Head of caudate nucleus (tissue), 42 donors: ENCODE results near the gene AMOTL2.

Experiments
- DNase-seq, 42 donors: peaks; one replicate each; pipeline versions ENCODE4 v3.0.0 to v3.0.0-alpha.2; 2020 to 2021; ENCODE audit warnings: mixed read lengths in 7 of 42
- intact Hi-C: fragments of 100-400 bp; cut with DNase I; formaldehyde crosslinking; loops from one replicate; pipeline ENCODE4 v1.15.0; 2022

Gene AMOTL2

DNA sequence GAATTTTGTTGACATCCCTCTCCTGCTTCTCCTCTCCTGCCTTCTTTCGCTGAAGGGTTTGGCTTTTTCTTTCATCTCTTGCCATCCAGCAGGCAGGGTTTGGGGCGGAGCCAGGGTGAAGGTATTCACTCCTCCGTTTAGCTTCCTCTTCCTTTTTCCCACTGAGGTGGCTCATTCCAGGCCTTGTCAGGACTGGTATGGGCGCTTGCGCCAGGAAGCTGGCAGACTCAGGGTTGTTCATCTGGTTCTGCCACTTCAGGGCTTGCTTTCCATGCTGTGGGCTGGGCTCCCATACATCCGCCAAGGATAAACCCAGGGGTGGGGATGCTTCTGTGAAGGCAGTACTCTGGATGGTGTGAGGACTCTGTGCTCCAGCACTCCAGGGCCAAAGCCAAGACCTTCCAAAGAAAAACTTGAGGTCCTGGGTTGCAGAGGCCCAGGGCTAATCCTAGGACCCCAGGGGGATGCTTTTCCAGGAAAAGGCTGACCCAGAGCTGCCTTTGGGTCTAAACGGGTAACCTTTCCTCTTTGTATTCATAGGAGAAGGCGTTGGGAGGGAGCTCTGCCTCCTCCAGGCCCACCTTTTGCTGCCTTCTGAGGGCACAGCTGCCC, 7.7 kb upstream of the AMOTL2 start:
- intact Hi-C loops: no loop called here
- DNase-seq: peak in 2 of 42 donors; percentile 8 to 38

DNA sequence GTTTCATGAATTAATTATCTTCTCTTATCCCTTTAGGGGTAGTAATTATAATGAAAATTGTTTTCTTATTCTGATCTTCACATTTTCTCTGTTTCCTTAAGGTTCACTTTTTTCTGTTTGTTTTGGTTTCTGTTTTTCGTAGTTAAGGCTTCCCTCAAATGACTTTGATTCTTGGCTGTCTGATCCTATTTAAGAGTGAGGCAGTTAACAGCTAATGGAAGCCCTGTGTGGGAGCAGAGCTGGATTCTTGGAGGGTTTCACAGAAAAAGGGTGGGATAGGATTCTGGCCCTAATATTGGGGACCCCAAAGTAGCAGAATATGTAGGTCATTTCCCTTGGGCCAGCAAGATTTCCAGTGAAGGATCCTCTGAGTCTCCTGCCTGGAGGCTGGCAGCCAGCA, 6.8 kb upstream of the AMOTL2 start:
- no peak for DNase-seq
- intact Hi-C loops: no loop called here

DNA sequence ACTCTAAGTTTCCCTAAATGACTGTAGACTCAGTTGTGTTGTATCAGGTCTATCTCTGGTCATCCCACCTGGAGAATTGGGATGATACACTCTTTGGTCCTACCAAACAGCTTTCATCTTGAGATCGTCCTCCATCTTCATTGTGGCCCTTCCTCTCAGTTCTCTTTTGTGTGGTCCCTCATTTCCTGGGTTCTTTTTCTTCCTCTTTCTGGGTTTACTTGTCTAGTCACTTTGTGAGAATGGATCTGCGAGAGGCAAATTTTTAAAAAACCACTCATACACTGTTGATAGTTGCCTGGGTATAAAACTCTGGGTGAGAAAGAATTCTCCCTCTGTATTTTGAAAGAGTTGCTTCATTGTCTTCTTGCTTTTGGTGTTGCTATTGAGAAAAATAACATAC, 6.0 kb upstream of the AMOTL2 start:
- intact Hi-C loops: no loop called here
- no peak for DNase-seq

DNA sequence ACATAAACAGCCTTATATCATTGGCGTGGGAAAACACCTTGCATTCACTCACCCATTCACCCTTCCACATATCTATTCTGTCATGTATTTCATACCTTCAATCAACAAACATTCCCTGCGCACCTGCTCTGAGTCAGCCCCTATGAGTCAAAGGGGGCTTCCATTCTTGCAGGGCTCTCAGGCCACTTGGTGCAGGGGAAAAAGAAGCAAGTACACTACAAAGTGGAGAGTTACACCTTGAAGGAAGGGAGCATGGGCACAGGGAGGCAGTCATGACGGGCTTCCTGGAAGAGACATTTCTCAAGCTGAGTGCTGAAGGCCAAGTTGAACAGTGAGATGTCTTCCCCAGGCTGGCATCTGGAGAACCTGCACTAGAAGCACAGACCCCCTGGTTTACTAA, 4.6 kb upstream of the AMOTL2 start:
- no peak for DNase-seq
- intact Hi-C loops: loop anchor here (5.0 kb wide), 1 partner anchor 68 kb away; no protein-coding TSS in a partner anchor

DNA sequence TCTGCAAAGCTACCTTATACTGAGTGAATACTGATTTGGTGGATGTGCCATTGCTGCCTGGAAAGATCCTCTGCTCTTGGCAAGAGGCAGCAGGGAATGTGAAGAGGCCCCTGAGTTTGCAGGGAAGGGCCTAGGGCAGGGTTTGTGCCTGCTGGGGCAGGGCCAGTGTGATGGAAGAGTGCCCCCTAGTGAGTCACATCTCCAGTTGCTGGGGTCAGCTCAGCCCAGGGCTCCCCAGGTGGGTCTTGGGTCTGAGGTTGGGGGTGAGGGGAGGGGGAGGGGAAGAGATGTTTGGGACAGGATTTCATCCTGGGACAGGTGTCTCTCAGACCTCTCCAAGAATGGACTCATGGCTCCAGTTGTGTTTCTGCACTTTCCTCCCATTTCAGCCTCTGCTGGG, 4.1 kb upstream of the AMOTL2 start:
- DNase-seq: peak in 35 of 42 donors; percentile 43 to 88 (median 65)
- intact Hi-C loops: loop anchor here (5.0 kb wide), 1 partner anchor 69 kb away; no protein-coding TSS in a partner anchor

DNA sequence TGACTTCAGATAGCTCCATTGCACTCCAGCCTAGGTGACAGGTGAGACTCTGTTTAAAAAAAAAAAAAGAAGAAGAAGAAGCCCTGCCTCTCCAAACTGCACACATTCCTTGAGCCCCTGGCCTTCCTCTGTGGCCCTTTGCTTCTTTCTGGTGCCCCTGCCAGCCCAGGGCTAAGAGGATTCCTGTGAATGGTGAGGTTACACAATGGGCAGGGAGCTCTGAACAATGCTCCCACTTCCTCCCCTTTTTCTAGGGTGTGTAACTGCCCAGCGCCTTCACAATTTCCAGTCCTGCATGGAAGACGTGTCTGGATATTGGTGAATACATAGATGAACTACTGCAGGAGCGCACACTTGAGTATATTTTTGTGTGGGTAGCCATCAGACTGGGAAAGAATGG, 3.6 kb upstream of the AMOTL2 start:
- intact Hi-C loops: loop anchor here (5.0 kb wide), 1 partner anchor 69 kb away; no protein-coding TSS in a partner anchor
- DNase-seq: peak in 2 of 42 donors; percentile 2 to 23

DNA sequence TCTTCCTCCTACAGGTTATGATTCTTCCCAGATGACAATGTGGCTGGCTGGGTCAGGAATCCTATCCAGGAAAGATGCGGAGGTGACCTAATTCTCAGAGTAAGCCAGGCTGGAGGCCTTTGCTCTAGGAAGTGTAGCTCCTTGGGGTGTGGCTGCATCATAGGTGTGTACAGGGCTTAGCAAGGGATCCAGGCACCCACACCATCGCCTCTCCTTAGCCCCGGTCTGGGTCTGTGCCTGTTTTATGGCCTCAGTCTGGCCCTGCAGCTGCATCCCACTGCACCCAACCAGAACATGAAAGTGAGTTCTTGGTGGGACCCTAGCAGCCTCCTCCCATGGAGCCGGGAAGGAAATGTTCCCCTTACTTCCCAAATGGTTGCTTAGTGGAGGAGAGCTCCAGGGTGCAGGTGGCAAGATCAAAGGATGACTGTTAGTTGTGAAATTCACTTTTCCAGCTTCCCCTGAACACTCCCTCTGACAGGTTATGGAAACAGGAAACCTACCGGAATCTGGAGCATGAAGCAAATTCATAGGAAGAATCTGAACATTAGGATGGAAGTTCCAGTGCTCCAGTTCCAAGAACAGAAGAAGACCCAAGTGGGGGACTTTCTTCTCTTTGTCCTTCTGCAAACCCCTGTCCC, 2.7 kb upstream of the AMOTL2 start:
- peak in 5 of 42 donors; percentile 5 to 32 (median 28) for DNase-seq
- intact Hi-C loops: loop anchor here (5.0 kb wide), 1 partner anchor 70 kb away; no protein-coding TSS in a partner anchor

DNA sequence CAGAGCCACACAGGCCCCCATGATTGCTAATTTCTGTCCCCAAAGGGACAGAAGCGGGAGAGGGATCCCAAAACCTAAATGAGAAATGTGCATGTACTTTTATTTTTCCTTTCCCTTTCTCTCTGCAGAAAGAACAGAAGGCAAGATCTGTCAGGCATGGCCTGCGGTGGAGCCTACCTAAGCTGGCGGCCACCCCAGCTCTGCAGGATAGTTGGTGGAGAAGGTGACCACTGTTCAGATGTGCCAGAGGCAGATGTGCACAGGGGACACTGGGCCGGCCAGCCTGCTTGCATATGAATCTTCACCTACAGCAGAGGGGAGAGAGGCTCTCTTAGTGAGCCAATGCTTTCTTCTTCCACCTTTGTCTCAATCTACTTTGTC, 2.1 kb upstream of the AMOTL2 start:
- intact Hi-C loops: loop anchor here (5.0 kb wide), 1 partner anchor 71 kb away; no protein-coding TSS in a partner anchor
- peak in 5 of 42 donors; percentile 5 to 39 (median 27) for DNase-seq

DNA sequence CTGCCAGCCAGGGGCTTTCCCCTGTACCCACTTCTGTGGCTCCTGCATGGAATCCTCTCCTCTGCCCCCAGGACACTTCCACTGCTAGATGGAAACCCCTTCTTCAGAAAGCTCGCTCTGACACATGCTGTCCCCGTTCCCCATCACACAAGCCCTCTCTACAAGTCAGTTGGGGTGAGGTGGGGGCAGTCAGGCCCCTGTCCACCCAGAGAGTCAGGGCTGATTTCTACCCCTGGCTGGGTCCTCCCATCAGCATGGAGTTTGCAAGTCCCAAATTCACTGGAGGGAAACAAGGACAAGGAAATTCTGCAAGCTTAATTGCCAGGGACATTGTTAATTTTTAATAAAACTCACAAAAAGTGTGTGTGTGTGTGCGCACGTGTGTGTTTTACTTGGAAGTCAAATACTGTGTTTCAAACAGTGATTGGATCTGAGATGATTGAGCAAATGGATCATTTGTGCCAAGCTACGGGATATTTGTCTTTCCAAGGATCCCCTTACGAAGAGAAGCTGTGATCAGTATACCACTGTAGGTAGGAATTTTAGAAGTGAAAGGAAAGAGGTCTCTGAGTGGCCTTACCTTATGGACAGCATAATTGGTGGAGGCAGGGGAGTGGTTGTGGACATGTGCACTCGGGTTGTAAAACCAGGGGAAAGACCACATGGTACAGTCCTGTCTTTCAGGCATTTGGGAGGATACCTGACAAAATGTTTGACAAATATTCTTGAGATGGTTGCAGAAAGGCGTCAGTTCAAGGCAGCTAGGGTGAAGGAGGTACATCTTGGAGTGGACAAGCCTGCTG, 1.5 kb upstream of the AMOTL2 start:
- intact Hi-C loops: loop anchor here (5.0 kb wide), 1 partner anchor 72 kb away; no protein-coding TSS in a partner anchor
- peak in 9 of 42 donors; percentile 6 to 34 (median 26) for DNase-seq

DNA sequence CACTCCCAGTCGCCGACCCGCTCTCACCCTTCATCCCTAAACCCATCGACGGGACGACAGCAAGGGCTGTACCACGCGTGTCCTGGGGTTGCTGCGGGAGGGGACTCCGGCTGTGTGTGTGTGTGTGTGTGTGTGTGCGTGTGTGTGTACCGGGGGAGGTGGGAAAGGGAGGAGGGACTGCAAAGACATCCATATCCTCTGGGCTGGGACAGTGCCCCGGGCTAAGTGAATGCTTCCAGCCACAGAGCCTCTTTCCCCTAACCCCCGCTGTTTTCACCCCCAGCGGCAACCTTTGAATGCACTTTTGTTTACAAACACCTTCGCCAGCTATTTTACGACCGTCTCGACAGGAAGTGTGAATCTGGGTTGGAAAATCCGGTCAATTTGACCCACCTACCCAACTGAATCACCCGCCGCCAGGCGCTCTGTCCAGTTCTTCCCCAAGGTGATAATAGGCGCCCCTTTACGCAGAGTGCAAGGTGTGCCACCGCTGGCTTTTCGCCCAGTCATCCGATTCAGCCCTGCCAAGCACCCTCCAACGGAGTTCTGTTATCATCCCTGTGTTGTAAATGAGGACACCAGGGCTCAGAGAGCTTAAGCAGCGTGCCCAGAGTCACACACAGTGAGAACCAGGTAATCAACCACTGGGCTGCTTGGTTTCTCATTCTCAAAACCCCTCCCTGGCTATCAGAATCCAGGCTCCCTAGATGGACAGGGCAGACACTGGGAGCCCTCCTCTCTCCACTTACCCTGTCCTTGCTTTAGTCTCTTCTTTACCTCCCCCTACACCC, 739 bp upstream of the AMOTL2 start:
- intact Hi-C loops: loop anchor here (5.0 kb wide), 2 partner anchors 32 to 72 kb away; no protein-coding TSS in a partner anchor
- DNase-seq: peak in 8 of 42 donors; percentile 12 to 56 (median 34)

DNA sequence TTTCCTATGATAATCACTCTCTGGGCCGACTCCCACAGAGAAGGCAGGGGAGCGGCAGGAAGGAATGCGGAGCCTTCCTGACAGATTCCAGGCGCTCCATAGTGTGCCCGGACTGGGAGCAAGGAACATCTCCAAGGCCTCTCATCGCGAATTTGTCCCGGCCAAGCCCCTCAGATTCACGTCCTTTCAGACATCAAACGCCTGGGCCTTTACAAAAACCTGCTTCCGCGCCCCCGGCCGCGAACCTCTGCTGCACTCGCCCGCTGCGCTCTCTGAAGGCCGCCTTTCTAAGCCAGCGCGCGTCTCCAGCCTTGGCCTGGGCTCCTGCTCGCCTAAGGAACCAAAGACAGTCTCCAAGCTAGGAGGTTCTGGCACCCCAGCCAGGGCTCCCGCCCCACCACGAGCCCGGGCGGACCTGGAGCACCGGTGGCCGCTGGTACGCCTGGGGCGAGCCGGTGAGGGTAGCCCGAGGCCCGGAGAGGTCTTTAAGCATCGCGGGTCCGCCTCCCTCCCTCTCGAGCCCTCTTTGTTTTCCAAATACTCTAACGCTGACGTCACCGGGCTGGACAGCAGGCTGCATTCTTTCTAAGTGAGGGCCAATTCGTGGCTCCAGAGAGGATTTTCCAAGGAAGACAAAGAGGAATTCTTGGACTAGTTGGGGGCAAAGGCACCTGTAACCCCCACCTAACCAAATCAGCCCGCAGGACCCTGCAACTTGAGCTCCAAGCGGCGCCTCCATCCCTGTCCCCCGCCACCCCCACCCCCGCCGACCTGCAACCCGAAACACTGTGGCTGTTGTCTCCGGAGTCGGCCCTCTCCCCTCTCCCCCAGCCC, 759 bp downstream of the AMOTL2 start:
- DNase-seq: peak; percentile 72 to 94 (median 86)
- intact Hi-C loops: loop anchor here (5.0 kb wide), 1 partner anchor 34 kb away; no protein-coding TSS in a partner anchor

DNA sequence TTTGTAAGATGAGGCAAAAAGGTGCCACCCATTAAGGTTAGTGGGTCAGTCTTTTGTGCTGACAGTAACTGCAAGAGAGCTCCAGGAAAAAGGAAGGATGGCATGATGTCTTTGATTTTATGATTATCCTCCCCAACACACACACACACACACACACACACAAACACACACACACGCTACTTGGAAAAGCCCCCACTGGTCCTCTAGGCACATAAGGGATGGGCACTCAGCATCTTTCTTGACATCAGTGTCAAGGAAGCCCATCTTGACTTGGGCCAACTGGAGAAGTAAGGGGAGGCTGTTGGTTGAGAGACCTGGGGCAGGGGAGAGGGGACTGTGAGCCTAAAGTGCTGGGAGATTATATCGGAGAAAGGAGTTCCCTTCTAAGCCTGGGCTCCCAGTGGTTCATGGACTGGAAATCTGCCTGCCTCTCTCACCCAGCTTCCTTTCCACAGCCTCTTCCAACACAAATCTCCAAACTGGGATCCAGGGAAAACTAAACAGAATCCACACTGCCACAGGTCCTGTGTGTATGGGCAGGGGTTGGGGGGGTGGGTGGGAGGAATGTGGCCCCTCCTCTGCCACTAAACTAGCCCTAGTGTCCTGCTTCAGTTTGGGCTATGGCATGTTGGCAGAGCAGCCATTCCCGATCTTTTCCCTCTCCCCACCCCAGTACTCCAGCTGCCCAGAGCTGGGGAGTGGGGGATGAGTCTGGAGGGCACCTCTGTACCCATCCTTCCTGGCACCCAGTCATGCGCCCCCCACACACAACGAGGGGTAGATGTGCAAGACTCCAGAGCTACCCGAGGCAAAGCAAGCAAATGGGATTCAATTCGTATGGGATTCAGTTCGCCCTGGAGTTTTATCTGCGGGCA, 1.6 kb downstream of the AMOTL2 start:
- DNase-seq: peak in 3 of 42 donors; percentile 9 to 43 (median 32)
- intact Hi-C loops: loop anchor here (5.0 kb wide), 1 partner anchor 35 kb away; no protein-coding TSS in a partner anchor

DNA sequence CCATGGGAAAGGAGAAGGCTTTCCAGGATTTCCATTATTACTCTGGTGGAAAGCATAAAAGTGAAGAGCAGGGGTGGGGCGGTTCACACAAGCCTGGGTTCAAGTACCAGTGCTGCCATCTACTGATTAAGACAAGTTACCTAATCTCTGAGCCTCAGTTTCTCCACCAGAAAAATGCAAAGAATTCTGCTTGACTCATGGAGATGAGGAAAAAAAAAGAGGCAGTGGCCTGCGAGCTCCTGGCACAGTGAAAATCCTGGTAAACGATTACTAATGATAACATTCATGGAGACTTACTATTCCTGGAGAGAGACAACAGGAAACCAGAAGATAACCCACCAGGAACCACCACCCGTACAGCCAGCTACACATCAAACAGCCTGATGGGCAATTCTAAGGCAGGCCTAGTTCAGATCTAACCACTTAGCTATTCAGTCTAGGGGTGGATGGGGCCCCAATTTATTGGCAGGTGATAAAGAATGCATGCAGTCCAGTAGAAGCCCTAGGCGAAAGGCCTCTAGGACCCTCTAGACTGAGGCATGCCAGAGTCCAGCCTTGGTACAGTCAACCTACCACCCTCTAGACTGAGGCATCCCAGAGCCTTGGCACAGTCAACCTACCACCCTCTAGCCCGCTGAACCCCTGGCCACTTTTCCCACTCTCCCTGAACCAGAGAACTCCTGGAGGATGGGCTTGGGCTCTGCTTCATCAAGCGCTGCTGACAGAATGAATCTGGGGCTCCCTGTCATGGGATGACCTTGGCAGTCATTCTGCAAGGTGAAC, 2.5 kb downstream of the AMOTL2 start:
- intact Hi-C loops: loop anchor here (5.0 kb wide), 1 partner anchor 36 kb away; no protein-coding TSS in a partner anchor
- DNase-seq: peak in 6 of 42 donors; percentile 5 to 37 (median 15)

DNA sequence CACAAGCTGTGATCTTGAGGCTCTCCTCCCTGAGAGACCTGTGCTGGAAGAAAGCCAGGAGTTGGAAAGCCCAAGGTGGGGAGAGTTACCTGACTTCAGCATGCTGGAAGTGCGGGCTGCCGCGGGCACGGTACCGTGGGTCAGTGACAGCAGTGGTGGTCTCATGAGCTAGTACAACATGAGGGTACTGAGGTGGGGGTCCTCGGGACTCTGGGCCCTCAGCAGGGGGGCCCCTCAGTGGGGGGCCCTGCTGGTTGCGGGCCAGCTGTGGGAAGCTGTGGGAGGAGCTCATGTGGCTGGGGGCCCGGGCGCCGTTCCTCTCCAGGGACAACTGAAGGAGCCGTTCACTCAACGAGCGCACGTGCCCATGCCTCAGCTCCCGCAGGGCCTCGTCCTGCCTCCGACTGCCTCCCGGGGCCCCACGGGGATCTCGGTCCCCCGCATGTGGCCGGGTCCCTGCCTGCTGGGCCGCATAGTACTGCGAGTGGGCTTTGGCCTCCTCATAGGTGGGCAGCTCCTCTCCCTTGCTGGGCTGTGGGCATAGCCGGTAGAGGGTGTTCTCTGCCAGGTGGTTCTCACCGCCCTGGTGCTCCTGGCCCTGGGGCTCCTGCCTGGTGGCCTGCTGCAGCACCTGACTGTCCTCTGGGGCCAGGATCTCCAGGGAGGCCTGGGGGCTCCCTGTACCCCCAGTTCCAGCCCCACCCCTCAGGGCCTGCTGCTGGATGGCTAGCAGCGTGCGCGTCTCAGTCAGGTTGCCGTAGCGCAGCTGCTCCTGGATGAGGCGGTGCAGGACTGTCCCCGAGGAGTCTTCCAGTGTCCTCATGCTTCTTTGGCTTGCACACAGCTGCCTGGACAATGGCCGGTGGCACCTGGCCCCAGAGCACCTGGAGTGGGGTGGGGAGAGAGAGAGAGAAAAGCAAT, 3.4 kb downstream of the AMOTL2 start:
- intact Hi-C loops: loop anchor here (5.0 kb wide), 1 partner anchor 36 kb away; no protein-coding TSS in a partner anchor
- DNase-seq: peak in 8 of 42 donors; percentile 3 to 27 (median 12)
